GM19328 (cell line): Measurements from ENCODE around the gene ZC3HAV1.
"Not testable (repeated sequence)": the region's sequence is repeated elsewhere in the genome, so short reads cannot be mapped to it uniquely, and the experiment has no call there.

Experiments
- ATAC-seq: cut with Tn5 transposase; IDR thresholded peaks from one replicate; pipeline ENCODE4 v1.9.1; 2021; ENCODE audit warnings: mild to moderate bottlenecking, moderate library complexity; ENCODE audit not compliant: unreplicated experiment

Gene ZC3HAV1

GRCh38 chr7:139109188-139109982 lies at the start of gene ZC3HAV1:
TSS of gene ZC3HAV1 (minus strand) at chr7:139109720. CDS start at chr7:139109331, 389 bp downstream.
- peak; percentile 69 for ATAC-seq

- no peak for ATAC-seq
These were observed 44.3 kb upstream of the ZC3HAV1 start for GRCh38 chr7:139153832-139154231.

GRCh38 chr7:139152149-139152548 lies 42.6 kb upstream of the ZC3HAV1 start:
- no peak for ATAC-seq

GRCh38 chr7:139139150-139139549 lies 29.6 kb upstream of the ZC3HAV1 start:
- no peak for ATAC-seq

GRCh38 chr7:139133335-139134139 lies 24.0 kb upstream of the ZC3HAV1 start:
- ATAC-seq = peak; percentile 94

- ATAC-seq = no peak
These were observed 23.4 kb upstream of the ZC3HAV1 start for GRCh38 chr7:139132887-139133286.

- ATAC-seq = no peak
These were observed 22.1 kb upstream of the ZC3HAV1 start for GRCh38 chr7:139131601-139132041.

GRCh38 chr7:139129814-139130213 lies 20.3 kb upstream of the ZC3HAV1 start:
- not testable (repeated sequence) for ATAC-seq

- ATAC-seq = no peak
These were observed 18.1 kb upstream of the ZC3HAV1 start for GRCh38 chr7:139127648-139128047.

GRCh38 chr7:139125657-139126056 lies 16.1 kb upstream of the ZC3HAV1 start:
- ATAC-seq = no peak

GRCh38 chr7:139124995-139125394 lies 15.5 kb upstream of the ZC3HAV1 start:
- ATAC-seq = not testable (repeated sequence)

- ATAC-seq = peak; percentile 56
These were observed 14.8 kb upstream of the ZC3HAV1 start for GRCh38 chr7:139124084-139124914.

- ATAC-seq = no peak
These were observed 9.9 kb upstream of the ZC3HAV1 start for GRCh38 chr7:139119486-139119849.

GRCh38 chr7:139118805-139119485 lies 9.4 kb upstream of the ZC3HAV1 start:
- peak; percentile 73 for ATAC-seq

GRCh38 chr7:139118234-139118804 lies 8.8 kb upstream of the ZC3HAV1 start:
- ATAC-seq = peak; percentile 58

- ATAC-seq = no peak
These were observed 8.2 kb upstream of the ZC3HAV1 start for GRCh38 chr7:139117599-139118233.

GRCh38 chr7:139116999-139117398 lies 7.5 kb upstream of the ZC3HAV1 start:
- ATAC-seq = no peak

GRCh38 chr7:139115104-139115503 lies 5.6 kb upstream of the ZC3HAV1 start:
- ATAC-seq = no peak

- no peak for ATAC-seq
These were observed 5.1 kb upstream of the ZC3HAV1 start for GRCh38 chr7:139114585-139114984.

GRCh38 chr7:139114018-139114417 lies 4.5 kb upstream of the ZC3HAV1 start:
- ATAC-seq = no peak
